ENCODE data around the gene CALU.

The CALU gene

DNA sequence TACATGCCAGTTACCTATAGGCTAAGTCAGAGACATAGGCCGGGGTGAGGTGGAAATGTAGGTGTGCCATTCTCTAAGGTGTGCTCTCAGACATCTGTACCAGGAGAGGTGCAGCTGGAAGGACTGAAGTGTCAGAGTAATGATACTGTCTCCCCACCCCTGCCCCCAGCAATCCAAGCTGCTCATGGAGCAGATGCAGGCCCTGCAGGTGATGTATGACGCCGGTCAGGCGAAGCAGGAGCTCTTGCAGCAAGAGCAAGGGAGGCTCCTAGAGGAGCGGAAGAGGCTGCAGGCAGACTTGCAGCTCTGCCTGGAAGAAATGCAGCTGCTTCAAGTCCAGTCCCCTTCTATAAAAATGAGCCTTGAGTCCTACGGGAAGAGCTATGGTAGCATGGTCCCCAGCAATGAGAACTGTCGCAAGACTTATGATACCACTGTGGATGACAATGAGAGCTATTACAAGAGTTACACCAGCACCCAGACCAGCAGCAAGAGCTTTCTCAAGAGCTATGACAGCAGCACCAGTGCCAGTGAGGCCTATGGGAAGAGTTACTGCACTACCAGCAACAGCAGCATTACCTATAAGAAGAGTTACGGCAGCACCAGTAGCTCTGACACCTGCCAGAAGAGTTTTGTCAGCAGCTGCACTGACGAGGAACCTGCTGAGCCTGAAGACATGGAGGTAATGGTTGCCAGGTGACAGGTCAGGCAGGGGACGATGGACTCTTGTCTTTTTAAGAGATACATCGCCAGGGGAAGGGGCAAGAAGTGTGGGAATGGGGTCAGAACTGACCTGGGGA lies 72.7 kb downstream of the CALU start:
- DNase-seq (ENCODE audit: low spot score), result no peak

GRCh38 chr7:128812514-128813168 lies 73.5 kb downstream of the CALU start:
- DNase-seq (ENCODE audit: low spot score), result no peak

DNA sequence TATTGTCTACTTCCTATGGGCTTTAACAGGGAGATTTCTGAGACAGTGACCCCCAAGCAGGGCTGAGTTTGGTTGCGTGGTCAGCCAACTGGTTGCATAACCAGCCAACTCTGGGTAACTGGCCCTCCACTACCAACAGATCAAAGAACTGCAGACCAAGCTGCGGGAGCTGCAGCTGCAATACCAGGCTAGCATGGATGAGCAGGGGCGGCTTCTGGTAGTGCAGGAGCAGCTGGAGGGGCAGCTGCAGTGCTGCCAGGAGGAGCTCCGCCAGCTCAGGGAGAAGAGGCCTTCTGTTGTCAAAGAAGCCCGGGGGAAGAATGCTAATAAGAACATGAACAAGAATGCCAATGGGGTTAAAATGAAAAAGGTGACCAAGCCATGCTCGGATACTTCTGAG lies 75.3 kb downstream of the CALU start:
- DNase-seq (ENCODE audit: low spot score), result no peak

GRCh38 chr7:128815289-128815942 lies 76.3 kb downstream of the CALU start:
- no peak for DNase-seq (ENCODE audit: low spot score)

- DNase-seq (ENCODE audit: low spot score), result no peak
Observed at GRCh38 chr7:128818694-128819093, 79.5 kb downstream of the CALU start.
